ENCODE results near the gene RAB38.

The RAB38 gene

DNA sequence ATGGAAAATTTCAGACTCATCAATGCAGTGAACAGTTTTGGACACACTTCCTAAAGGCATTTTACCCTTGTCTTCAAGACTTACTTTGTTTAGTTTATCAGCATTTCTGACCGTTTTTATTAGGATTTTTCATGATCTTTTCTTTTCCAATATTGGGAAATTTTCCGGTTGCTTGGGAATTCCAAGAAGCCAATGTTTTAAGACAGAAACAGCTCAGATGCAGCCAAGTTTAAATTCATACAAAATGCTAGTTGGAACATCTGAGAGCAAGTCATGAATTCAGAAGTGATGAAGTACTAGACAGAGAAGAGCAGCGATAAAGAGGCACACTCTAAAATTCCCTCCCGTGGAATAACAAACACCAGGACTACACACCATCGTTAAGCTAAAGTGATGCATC is 68.6 kb downstream of the RAB38 start:
- Mint-ChIP-seq H3K9me3 (peaks cover 26% of the 10 kb centered on the region), H3K36me3 (ENCODE audit: low read depth) (peaks cover 33% of the 10 kb centered on the region), H3K4me3 (no peak overlapping the region), H3K27me3 (ENCODE audit: low read depth) (no peaks in the 10 kb centered on the region), H3K27ac (peak overlapping the region; percentile 7 to 72 (median 31)), H3K4me1 (peaks cover 24% of the 10 kb centered on the region)
- TF ChIP-seq, protein P1, sequence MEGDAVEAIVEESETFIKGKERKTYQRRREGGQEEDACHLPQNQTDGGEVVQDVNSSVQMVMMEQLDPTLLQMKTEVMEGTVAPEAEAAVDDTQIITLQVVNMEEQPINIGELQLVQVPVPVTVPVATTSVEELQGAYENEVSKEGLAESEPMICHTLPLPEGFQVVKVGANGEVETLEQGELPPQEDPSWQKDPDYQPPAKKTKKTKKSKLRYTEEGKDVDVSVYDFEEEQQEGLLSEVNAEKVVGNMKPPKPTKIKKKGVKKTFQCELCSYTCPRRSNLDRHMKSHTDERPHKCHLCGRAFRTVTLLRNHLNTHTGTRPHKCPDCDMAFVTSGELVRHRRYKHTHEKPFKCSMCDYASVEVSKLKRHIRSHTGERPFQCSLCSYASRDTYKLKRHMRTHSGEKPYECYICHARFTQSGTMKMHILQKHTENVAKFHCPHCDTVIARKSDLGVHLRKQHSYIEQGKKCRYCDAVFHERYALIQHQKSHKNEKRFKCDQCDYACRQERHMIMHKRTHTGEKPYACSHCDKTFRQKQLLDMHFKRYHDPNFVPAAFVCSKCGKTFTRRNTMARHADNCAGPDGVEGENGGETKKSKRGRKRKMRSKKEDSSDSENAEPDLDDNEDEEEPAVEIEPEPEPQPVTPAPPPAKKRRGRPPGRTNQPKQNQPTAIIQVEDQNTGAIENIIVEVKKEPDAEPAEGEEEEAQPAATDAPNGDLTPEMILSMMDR (IDR thresholded peaks at IDR 0.05; ENCODE audit: unreplicated experiment in 3 of 3) = no peak

DNA sequence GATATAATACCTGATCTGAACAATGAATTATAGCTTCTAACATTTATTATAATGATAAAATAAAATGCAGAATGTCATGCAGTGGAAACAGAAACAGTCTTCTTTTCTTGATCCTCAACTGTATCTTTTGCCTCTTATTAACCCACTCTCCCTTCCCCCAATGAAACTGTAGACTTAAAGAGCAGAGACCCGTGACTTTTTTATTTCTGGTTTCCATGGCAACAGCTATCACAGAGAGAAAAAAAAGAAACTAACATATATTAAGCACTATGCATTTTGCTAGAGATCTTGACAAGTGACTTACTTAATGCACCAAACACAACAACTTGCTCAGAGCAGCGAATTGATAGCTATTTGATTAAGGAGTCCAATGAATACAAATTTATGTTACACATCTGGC is 69.3 kb downstream of the RAB38 start:
- peaks cover 24% of the 10 kb centered on the region for H3K4me1 Mint-ChIP-seq
- H3K27me3 Mint-ChIP-seq (ENCODE audit: low read depth) = no peaks in the 10 kb centered on the region
- no peak overlapping the region for H3K4me3 Mint-ChIP-seq
- peaks cover 29% of the 10 kb centered on the region for H3K36me3 Mint-ChIP-seq (ENCODE audit: low read depth)
- TF ChIP-seq, protein P1 (IDR thresholded peaks at IDR 0.05; ENCODE audit: unreplicated experiment in 3 of 3) = no peak
- peak overlapping the region; percentile 35 to 87 (median 72) for H3K27ac Mint-ChIP-seq
- H3K9me3 Mint-ChIP-seq = peaks cover 23% of the 10 kb centered on the region

DNA sequence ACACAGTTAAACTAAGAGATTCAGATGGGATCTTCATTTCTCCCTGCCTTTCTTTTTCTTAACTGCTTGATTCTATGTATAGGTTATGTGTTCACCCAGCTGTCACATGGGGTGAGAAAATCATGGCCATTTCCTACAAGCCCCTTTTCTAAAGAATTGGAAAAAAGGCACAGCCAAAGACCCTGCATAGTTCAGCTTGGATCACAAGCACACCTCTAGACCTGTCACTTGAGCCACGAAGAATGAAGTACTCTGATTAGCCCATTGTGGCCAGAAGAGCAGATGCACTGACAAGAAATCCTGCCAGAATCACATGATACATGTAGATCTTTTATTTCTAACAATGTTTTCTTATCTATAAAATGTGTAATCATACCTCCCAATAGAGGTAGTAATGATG is 69.7 kb downstream of the RAB38 start:
- no peaks in the 10 kb centered on the region for H3K27me3 Mint-ChIP-seq (ENCODE audit: low read depth)
- H3K4me1 Mint-ChIP-seq = peaks cover 24% of the 10 kb centered on the region
- no peak overlapping the region for H3K4me3 Mint-ChIP-seq
- peaks cover 22% of the 10 kb centered on the region for H3K9me3 Mint-ChIP-seq
- peaks cover 28% of the 10 kb centered on the region for H3K36me3 Mint-ChIP-seq (ENCODE audit: low read depth)
- peak overlapping the region; percentile 55 to 87 (median 72) for H3K27ac Mint-ChIP-seq
- TF ChIP-seq, protein P1 (IDR thresholded peaks at IDR 0.05; ENCODE audit: unreplicated experiment in 3 of 3) = no peak

DNA sequence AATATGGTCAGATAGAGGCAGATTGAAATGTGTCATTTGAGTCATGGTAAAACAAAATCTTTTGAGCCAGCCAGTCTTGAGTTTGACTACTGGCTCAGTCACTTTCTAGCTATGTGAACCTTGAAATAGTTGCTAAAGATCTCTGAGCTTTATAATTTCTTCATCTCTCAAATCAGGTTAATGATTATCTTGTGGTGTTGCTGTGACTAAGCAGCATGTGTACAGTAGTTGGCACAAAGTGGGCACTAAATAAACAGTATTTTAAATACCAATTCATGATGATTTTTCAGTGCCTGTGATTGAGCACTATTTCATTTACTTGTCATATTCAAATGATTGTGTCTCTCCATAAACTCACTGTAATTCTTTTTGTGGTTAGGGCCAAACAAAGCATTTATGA is 70.8 kb downstream of the RAB38 start:
- Mint-ChIP-seq H3K27me3 (ENCODE audit: low read depth) (no peaks in the 10 kb centered on the region), H3K9me3 (peaks cover 18% of the 10 kb centered on the region), H3K27ac (peak overlapping the region; percentile 33 to 39 (median 36)), H3K4me1 (peaks cover 30% of the 10 kb centered on the region), H3K4me3 (no peak overlapping the region), H3K36me3 (ENCODE audit: low read depth) (peaks cover 19% of the 10 kb centered on the region)
- TF ChIP-seq, protein P1 (IDR thresholded peaks at IDR 0.05; ENCODE audit: unreplicated experiment in 3 of 3) = no peak

DNA sequence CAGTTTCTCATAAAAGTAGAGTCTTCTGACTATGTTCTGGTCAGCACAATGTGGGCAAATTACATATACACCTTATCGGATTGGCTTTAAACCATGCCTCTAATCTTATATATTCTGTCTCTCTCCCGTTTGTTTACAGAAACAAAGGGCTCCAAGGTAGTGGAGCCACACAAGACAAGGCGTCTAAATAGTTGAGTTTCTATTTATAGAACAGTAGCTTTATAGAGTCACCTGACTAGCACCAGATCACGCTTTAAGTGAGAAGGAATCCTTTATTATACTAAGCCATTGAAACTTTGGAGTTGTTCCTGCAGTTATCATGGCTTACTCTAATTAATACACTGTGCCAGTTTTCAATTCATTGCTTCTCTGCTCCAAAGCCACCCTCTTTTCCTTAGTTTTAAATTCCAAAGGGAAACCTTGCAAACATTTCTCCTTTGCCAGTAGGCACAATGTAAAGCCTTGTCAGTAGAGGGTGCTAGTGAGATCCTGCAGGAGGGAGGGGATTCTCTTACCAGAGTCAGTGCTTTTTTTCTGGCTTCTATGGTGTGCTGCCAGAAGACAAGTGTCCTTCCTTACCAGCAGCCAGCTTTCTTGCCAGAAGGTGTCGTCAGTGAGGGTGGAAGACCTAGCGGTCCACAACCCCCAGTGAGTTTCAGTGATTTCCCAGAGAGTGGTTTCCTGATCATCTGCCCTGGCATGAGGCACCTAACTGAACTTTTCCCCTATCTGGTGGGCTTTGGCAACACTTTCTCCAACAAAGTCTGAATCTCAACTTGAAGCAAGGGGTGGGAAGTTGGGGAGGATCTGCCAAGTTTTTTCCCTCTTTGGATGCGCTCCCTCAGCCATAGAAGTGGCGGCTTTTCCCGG is 71.7 kb downstream of the RAB38 start:
- Mint-ChIP-seq H3K4me1 (peaks cover 30% of the 10 kb centered on the region), H3K27ac (peak overlapping the region in 1 of 3 experiments; percentile 39), H3K27me3 (ENCODE audit: low read depth) (no peaks in the 10 kb centered on the region), H3K4me3 (no peak overlapping the region), H3K9me3 (peaks cover 11% of the 10 kb centered on the region), H3K36me3 (ENCODE audit: low read depth) (peaks cover 11% of the 10 kb centered on the region)
- TF ChIP-seq, protein P1 (IDR thresholded peaks at IDR 0.05; ENCODE audit: unreplicated experiment in 3 of 3) = no peak

DNA sequence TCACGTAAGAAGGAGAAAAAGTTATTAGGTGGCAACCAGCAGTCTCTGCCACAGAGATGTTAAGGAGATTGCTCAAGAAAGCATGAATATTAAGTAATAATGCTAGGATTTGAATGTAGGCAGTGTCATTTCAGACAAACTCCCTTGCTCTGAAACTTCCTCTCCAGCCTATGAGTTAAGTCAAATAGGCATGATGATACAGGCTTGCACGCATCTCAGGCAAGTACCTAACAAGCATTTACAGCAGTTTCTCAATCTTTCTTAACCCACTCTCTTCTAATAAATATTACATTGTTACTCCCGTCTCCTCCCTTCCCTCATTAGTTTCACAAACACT is 72.7 kb downstream of the RAB38 start:
- Mint-ChIP-seq H3K4me3 (no peak overlapping the region), H3K9me3 (peaks cover 1% of the 10 kb centered on the region), H3K27ac (no peak overlapping the region), H3K36me3 (ENCODE audit: low read depth) (peaks cover 1% of the 10 kb centered on the region), H3K4me1 (peaks cover 30% of the 10 kb centered on the region), H3K27me3 (ENCODE audit: low read depth) (no peaks in the 10 kb centered on the region)
- TF ChIP-seq, protein P1 (IDR thresholded peaks at IDR 0.05; ENCODE audit: unreplicated experiment in 3 of 3) = no peak
